OCI-LY3 (cell line): Measurements from ENCODE around the gene SPAG9.

Experiments
- CTCF ChIP-seq: fragments of 200-600, 300-600 bp; sonication (generic); IDR thresholded peaks from 2 replicates; pipeline ENCODE4 v1.5.1; 2014; ENCODE audit warnings: antibody characterized with exemption, low read length, low read depth
- EZH2phosphoT487 ChIP-seq: fragments of 200-600 bp; shearing (Covaris generic); IDR thresholded peaks from 2 replicates; pipeline ENCODE4 v1.6.1; 2018; ENCODE audit warnings: antibody characterized with exemption, mixed run types, low read depth

DNA sequence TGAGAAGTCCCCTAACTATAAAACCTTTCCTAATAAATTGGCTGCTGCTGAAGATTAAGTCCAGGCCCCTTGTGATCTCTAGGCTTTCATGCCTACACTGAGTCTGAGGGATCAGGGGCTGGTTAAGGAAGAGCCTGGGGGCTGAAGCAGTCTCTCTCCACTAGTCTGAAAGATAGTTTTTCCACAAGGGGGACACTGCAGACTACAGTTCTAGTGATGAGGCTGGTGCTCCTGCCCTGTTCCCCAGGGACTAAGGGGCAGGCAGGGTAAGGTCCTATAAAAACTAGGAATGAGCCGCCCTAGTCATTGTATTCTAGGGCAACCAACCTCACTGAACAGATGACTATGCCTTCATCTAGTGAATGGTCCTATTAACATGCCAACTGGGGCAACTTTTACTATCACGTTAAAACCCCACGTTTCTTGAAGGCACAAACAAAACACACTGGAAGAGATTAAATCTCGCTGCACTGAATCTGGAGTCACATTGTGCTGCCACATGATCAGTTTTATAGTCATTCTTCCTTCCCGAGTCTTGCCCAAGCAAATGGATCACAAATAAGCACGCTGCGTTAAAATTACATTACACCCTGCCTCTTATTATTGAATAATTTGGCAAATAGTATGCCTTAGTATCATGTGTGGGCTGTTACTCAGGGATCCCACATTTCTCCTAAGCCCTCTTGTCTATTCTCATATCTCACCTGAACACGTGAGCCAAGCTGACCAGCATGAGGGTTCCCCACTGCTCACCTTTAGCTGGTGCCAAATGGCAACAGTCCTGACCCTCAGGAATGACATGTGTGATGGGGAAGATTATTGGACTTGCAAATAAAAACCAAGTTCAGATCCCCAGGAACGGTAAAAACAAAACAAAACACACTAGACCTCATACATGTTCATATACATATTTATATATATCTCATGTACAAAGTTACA, 159.1 kb downstream of the SPAG9 start:
- no peak for TF ChIP-seq CTCF
- no peak for TF ChIP-seq EZH2phosphoT487
